Right lung (tissue), 5 donors: Measurements from ENCODE around the gene ACAT1. TPM values are rescaled to one million over a fixed set of nuclear protein-coding genes. Genes with fewer than 3 reads are reported as not detected.
"Not testable (repeated sequence)": the region's sequence is repeated elsewhere in the genome, so short reads cannot be mapped to it uniquely, and the experiment has no call there.

ENCODE experiments used
- DNase-seq, 2 donors: peaks; one replicate each; pipeline ENCODE4 v3.0.0-alpha.2; 2013
- polyA plus RNA-seq, 5 donors: library from polyadenylated mRNA; unstranded; fragments of 120-200 nt; gene quantifications; one replicate each; pipeline versions ENCODE4 v1.2.1 to v1.2.3, GENCODE V29; 2013; ENCODE audit warnings: inconsistent platforms in 1 of 5, low replicate concordance in 1 of 5; ENCODE audit not compliant: insufficient read length in 5 of 5, insufficient read depth in 1 of 5

The ACAT1 gene
- polyA plus RNA-seq, 5 donors = 54.6 to 68.1 (median 61.5) TPM

DNA sequence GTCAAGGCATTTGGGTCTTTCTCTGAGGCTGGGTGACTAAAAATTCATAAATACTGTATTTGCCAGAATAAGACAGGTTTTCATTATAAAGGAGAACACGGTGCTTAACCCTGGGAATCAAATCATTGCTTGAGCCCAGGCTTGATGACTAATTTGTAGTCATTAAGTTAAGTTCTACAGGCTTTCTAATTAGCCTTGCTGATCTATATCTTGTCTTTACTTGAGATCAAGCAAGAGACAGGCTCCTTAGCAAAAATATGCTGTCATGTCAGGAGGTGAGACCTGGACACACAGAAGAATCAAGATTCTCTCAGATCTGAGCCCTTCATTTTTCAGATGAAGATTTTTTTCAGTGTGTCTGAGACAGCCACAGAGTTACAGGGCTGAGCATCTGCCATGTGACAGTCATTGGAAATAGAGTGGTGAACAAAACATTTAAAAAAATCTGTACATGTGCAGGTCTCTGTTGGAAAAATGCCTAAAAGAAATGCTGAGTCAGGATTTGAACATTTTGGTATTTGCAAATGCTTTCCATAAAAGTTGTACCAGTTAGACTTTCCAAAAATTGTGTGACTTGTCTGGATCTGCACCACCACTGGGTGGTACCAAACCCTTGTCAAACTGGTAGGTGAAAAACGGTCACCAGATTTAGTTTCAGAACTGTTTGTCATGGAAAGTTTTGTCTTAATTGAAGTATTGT is 14.6 kb downstream of the ACAT1 start:
- no peak for DNase-seq

- DNase-seq = no peak
Measured at GRCh38 chr11:108137212-108137611, 15.8 kb downstream of the ACAT1 start.

DNA sequence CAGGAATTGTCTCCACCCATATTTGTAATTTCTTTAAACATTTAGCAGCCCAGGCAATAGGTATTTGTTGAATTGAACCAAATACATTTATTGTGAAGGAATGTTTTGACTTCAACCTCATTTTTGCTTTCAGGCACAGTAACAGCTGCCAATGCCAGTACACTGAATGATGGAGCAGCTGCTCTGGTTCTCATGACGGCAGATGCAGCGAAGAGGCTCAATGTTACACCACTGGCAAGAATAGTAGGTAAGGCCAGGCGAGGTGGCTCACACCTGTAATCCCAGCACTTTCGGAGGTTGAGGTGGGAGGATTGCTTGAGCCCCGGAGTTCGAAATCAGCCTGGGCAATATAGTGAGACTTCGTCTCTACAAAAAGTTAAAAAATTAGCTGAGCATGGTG is 20.9 kb downstream of the ACAT1 start:
- no peak for DNase-seq

- no peak for DNase-seq
Measured at GRCh38 chr11:108144615-108145014, 23.2 kb downstream of the ACAT1 start.

- no peak for DNase-seq
Measured at GRCh38 chr11:108147150-108147549, 25.8 kb downstream of the ACAT1 start.

DNA sequence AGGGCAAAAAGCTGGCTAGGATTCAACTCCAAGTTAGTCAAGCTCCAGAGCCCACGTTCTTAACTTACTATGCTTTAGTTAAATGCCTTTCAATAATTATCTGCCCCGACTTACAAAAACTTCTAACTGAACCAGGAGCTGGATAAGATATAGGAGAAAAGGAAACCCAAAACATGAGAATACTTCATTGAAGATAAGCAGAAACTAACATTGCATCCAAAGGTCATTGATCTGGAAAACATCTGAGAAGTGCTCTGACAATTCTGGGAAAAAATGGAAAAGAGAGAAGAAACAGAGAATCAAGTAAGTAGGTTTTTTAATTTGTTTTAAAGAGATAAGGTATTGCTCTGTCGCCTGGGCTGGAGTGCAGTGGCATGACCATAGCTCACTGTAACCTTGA is 27.2 kb downstream of the ACAT1 start:
- DNase-seq = no peak

- no peak for DNase-seq
Measured at GRCh38 chr11:108154591-108154990, 33.2 kb downstream of the ACAT1 start.

- no peak for DNase-seq
Measured at GRCh38 chr11:108160970-108161566, 39.7 kb downstream of the ACAT1 start.

- not testable (repeated sequence) for DNase-seq
Measured at GRCh38 chr11:108162878-108163277, 41.5 kb downstream of the ACAT1 start.

GRCh38 chr11:108167624-108168023 is 46.3 kb downstream of the ACAT1 start:
- DNase-seq = no peak

DNA sequence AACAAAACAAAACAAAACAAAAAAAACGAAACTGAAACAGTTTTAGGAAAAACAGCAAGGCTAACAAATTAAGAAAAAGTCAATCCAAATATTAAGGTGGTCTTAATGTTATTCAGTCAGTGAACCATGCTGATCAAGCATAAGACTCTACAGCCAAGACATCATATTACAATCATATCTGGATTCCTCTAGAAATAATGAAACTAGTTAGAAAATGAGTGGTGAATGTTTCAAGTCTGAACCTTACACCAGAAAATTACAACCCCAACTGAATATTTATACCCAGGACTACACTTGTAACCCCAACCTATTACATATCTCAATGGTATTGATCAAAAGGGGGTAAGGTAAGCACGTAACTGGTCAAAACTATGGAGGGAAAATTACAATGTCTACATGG is 48.8 kb downstream of the ACAT1 start:
- DNase-seq = no peak

- DNase-seq = no peak
Measured at GRCh38 chr11:108177570-108177969, 56.2 kb downstream of the ACAT1 start.

- DNase-seq = no peak
Measured at GRCh38 chr11:108193725-108194124, 72.4 kb downstream of the ACAT1 start.

GRCh38 chr11:108196901-108197300 is 75.5 kb downstream of the ACAT1 start:
- DNase-seq = no peak

Other genes starting within 250 kb of the ACAT1 start
- gene RAB39A, start 193.1 kb upstream of the ACAT1 start, polyA plus RNA-seq = 1 to 10 TPM in 2 of 5 donors, under 1 TPM in 3; 0.74 to 1.3 (median 0.95) TPM
- 10 to 100 TPM; 26.7 to 49.1 (median 44.2) TPM for gene CUL5, start 112.7 kb upstream of the ACAT1 start, polyA plus RNA-seq
- gene NPAT, start 101.1 kb downstream of the ACAT1 start, polyA plus RNA-seq = 10 to 100 TPM; 16.5 to 23.1 (median 20.6) TPM
- 100 to 1,000 TPM in 1 of 5 donors, 10 to 100 TPM in 4; 59.1 to 101 (median 83.5) TPM for gene ATM, start 101.5 kb downstream of the ACAT1 start, polyA plus RNA-seq